Ramos (cell line): ENCODE results near the gene TMEM229A.

Experiments used
- in situ Hi-C: fragments of 300-500 bp; cut with MboI; formaldehyde crosslinking; loops from one replicate; pipeline ENCODE4 v1.14.3; 2022; ENCODE audit warnings: low sequenced_read_pairs; ENCODE audit not compliant: unreplicated experiment

Gene TMEM229A

GRCh38 chr7:123992913-123993518 lies 39.9 kb downstream of the TMEM229A start:
- in situ Hi-C loops = no loop called here

DNA sequence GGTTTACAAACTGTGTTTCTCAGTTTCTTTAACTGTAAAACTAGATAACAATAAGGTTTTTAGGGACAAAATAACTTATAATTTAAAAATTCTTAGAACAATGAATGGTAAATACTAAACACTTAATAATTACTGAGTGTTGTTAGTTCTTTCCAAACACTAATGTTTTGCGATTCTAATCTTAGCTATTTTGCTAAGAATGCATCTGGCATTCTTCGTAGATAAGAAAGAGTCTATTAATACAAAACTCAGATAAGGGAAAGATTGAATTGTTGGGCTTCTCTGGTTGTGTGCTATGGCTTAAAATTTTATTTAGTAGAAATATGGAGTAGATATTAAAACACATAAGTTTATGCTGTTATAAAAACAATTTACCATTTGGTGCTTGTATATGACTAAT lies 45.4 kb downstream of the TMEM229A start:
- in situ Hi-C loops = no loop called here
